ENCODE measurements around the gene PDILT.

GRCh38 chr16:20401475-20402016 is 3.0 kb downstream of the PDILT start:
- TF ChIP-seq POLR2A (IDR thresholded peaks at IDR 0.05) (no peak), CTCF (IDR thresholded peaks at IDR 0.05) (no peak), EP300 (IDR thresholded peaks at IDR 0.05) (no peak)
